Panc1 (cell line): ENCODE data around the gene LRRC46. TPM values are rescaled to one million over a fixed set of nuclear protein-coding genes. Genes with fewer than 3 reads are reported as not detected.

ENCODE experiments used
- ATAC-seq: fragments of 200-7000 bp; cut with Tn5 transposase; 2 replicates; pipeline ENCODE4 v1.9.1; 2020; ENCODE audit warnings: mild to moderate bottlenecking, moderate library complexity
- BruUV-seq: library from RNA; stranded (reverse); fragments of 400-500 nt; replicated peaks from 2 replicates; lab custom pipeline; 2021; lab: Mats Ljungman, UMichigan
- CTCF ChIA-PET: fragments of 300-600 bp; sonication (Branson Sonifier 250); formaldehyde crosslinking; loops from one replicate; lab custom pipeline; 2022; ENCODE audit warnings: antibody characterized with exemption; lab: Charles Lee
- POLR2A ChIA-PET: fragments of 300-600 bp; sonication (Branson Sonifier 250); formaldehyde crosslinking; loops from one replicate; lab custom pipeline; 2022; ENCODE audit warnings: antibody characterized with exemption; lab: Charles Lee
- DNase-seq: peaks from one replicate; pipeline ENCODE4 v3.0.0-alpha.2; 2010; ENCODE audit warnings: low read depth, low spot score
- H3K27ac ChIP-seq: 2 replicates; pipeline ENCODE4 v1.5.1; 2011; ENCODE audit warnings: mild to moderate bottlenecking, low read length, inconsistent platforms
- H3K27me3 ChIP-seq: fragments of 200-500 bp; sonication (Bioruptor generic); 2 replicates; pipeline ENCODE4 v1.6.0; 2014; ENCODE audit warnings: low read length, inconsistent platforms; ENCODE audit not compliant: control insufficient read depth, insufficient read depth
- H3K36me3 ChIP-seq: fragments of 200-500 bp; sonication (Bioruptor generic); 2 replicates; pipeline ENCODE4 v1.5.1; 2014; ENCODE audit warnings: inconsistent platforms, mild to moderate bottlenecking, low read length, moderate library complexity; ENCODE audit not compliant: control insufficient read depth, insufficient read depth
- H3K4me1 ChIP-seq: 2 replicates; pipeline ENCODE4 v1.5.1; 2011; ENCODE audit warnings: inconsistent platforms, mild to moderate bottlenecking, low read length, moderate library complexity; ENCODE audit not compliant: control insufficient read depth, insufficient read depth
- H3K4me3 ChIP-seq, 2 experiments: 2 replicates each; pipeline ENCODE4 v1.5.1; 2011 to 2012; ENCODE audit warnings: low read depth in 2 of 2, low read length in 2 of 2, mild to moderate bottlenecking in 2 of 2, inconsistent platforms in 1 of 2, moderate library complexity in 1 of 2
- H3K9me3 ChIP-seq: fragments of 200-500 bp; sonication (Bioruptor generic); 2 replicates; pipeline ENCODE4 v1.5.1; 2014; ENCODE audit warnings: low read depth, mild to moderate bottlenecking, inconsistent platforms, low read length, moderate library complexity; ENCODE audit not compliant: control insufficient read depth, insufficient read depth
- POLR2AphosphoS5 ChIP-seq: IDR thresholded peaks from 2 replicates; pipeline ENCODE4 v1.6.1; 2012; ENCODE audit warnings: mild to moderate bottlenecking, low read depth, low read length, moderate library complexity
- SIN3A ChIP-seq: IDR thresholded peaks from 2 replicates; pipeline ENCODE4 v1.6.1; 2012; ENCODE audit warnings: low read depth, mild to moderate bottlenecking, low read length, moderate library complexity, borderline replicate concordance; ENCODE audit not compliant: insufficient read depth
- TCF7L2 ChIP-seq: IDR thresholded peaks from 2 replicates; pipeline ENCODE4 v1.6.1; 2011; ENCODE audit warnings: mild to moderate bottlenecking, low read depth, low read length, inconsistent platforms
- in situ Hi-C: cut with HindIII; loops from 2 replicates; pipeline ENCODE4 v1.10.0; 2016; ENCODE audit warnings: low sequenced_read_pairs, low pct_unique_long_range_greater_than_20kb
- intact Hi-C: fragments of 100-400 bp; cut with micrococcal nuclease; formaldehyde crosslinking; loops from one replicate; pipeline ENCODE4 v1.10.0; 2022; ENCODE audit not compliant: unreplicated experiment
- total RNA-seq: library from RNA; stranded (reverse); gene quantifications from one replicate; pipeline ENCODE4 v1.2.1, GENCODE V29; 2021; ENCODE audit not compliant: unreplicated experiment
- TF ChIP-seq, protein P1 (sequence below): fragments of 450-650 bp; IDR thresholded peaks from 2 replicates; pipeline ENCODE4 v1.5.1; 2017; ENCODE audit warnings: mild to moderate bottlenecking
- TF ChIP-seq, protein P2 (sequence below), 2 experiments: IDR thresholded peaks; 2 replicates each; pipeline ENCODE4 v1.6.1; 2011 to 2012; ENCODE audit warnings: low read depth in 2 of 2, control low read depth in 1 of 2, low read length in 1 of 2, mild to moderate bottlenecking in 1 of 2, moderate library complexity in 1 of 2; ENCODE audit not compliant: insufficient read depth in 1 of 2

Gene LRRC46
- total RNA-seq, 1 experiment from 2014 or later = 1.9 TPM

DNA sequence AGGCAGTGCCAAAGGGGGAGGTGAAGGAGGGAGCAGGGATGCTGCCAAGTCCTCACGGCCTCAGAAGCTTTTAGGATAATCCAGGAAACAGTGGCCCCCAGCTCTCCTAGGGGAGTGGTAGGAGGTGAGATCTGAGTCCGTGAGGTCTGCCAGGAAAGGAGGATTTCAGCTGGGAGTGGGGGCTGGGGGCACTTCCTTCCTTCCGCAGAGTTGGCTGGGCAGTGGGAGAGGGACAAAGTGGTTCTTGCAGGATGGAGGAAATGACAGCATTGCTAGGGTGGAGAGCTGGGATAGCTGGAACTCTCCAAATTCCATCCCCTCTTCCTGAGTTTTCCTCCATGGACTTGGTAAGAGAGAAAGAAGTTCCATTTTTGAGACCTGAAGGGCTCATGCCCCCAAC is 24.3 kb downstream of the LRRC46 start:
- no peak overlapping the region for H3K4me3 ChIP-seq
- ChIA-PET POLR2A (interaction anchor here (0.6 kb wide), 1 partner anchor 201 kb away, joined by 9 read pairs; no protein-coding TSS in a partner anchor), CTCF (no interaction called here)
- H3K36me3 ChIP-seq = no peaks in the 10 kb centered on the region
- H3K9me3 ChIP-seq = no peaks in the 10 kb centered on the region
- H3K4me1 ChIP-seq = peaks cover under 1% of the 10 kb centered on the region; the same call in 1 of the 2 replicates
- no TSS peak for BruUV-seq
- no peak for DNase-seq
- H3K27me3 ChIP-seq = peaks cover 22% of the 10 kb centered on the region
- TF ChIP-seq TCF7L2 (no peak), POLR2AphosphoS5 (no peak), SIN3A (no peak)
- TF ChIP-seq, protein P1, sequence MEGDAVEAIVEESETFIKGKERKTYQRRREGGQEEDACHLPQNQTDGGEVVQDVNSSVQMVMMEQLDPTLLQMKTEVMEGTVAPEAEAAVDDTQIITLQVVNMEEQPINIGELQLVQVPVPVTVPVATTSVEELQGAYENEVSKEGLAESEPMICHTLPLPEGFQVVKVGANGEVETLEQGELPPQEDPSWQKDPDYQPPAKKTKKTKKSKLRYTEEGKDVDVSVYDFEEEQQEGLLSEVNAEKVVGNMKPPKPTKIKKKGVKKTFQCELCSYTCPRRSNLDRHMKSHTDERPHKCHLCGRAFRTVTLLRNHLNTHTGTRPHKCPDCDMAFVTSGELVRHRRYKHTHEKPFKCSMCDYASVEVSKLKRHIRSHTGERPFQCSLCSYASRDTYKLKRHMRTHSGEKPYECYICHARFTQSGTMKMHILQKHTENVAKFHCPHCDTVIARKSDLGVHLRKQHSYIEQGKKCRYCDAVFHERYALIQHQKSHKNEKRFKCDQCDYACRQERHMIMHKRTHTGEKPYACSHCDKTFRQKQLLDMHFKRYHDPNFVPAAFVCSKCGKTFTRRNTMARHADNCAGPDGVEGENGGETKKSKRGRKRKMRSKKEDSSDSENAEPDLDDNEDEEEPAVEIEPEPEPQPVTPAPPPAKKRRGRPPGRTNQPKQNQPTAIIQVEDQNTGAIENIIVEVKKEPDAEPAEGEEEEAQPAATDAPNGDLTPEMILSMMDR = no peak
- TF ChIP-seq, protein P2, sequence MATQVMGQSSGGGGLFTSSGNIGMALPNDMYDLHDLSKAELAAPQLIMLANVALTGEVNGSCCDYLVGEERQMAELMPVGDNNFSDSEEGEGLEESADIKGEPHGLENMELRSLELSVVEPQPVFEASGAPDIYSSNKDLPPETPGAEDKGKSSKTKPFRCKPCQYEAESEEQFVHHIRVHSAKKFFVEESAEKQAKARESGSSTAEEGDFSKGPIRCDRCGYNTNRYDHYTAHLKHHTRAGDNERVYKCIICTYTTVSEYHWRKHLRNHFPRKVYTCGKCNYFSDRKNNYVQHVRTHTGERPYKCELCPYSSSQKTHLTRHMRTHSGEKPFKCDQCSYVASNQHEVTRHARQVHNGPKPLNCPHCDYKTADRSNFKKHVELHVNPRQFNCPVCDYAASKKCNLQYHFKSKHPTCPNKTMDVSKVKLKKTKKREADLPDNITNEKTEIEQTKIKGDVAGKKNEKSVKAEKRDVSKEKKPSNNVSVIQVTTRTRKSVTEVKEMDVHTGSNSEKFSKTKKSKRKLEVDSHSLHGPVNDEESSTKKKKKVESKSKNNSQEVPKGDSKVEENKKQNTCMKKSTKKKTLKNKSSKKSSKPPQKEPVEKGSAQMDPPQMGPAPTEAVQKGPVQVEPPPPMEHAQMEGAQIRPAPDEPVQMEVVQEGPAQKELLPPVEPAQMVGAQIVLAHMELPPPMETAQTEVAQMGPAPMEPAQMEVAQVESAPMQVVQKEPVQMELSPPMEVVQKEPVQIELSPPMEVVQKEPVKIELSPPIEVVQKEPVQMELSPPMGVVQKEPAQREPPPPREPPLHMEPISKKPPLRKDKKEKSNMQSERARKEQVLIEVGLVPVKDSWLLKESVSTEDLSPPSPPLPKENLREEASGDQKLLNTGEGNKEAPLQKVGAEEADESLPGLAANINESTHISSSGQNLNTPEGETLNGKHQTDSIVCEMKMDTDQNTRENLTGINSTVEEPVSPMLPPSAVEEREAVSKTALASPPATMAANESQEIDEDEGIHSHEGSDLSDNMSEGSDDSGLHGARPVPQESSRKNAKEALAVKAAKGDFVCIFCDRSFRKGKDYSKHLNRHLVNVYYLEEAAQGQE (IDR thresholded peaks at IDR 0.05; ENCODE audit: insufficient read depth in 1 of 2, low read depth in 2 of 2, low read length in 1 of 2) = no peak
- no peak overlapping the region for H3K27ac ChIP-seq
- in situ Hi-C loops (no loop called here), intact Hi-C loops (no loop called here)
- ATAC-seq = no peak

DNA sequence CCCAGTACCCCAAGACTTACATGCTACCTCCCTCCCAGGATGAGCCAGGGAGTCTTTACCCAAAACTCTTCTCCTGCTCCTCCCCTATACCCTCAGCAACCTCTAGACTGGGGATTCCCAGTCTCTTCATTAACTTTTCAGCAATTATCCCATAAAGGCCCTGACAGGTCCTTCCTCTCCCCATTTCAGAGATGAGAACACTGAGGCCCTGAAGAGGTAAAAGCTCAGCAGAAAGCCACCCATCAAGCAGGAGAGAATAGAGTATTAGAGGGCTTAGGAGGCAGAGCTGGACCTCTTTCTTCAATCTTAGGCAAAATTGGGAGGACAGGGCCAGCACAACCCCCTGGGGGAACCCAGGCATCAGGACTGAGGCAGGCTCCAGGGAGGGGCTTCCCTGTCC is 25.4 kb downstream of the LRRC46 start:
- in situ Hi-C loops (no loop called here), intact Hi-C loops (no loop called here)
- DNase-seq (no peak), ATAC-seq (no peak)
- ChIA-PET POLR2A (no interaction called here), CTCF (no interaction called here)
- Histone ChIP-seq H3K9me3 (no peaks in the 10 kb centered on the region), H3K36me3 (no peaks in the 10 kb centered on the region), H3K4me1 (no peaks in the 10 kb centered on the region), H3K27me3 (peaks cover 22% of the 10 kb centered on the region), H3K27ac (no peak overlapping the region), H3K4me3 (no peak overlapping the region)
- TF ChIP-seq SIN3A (no peak), POLR2AphosphoS5 (no peak), TCF7L2 (no peak)
- TF ChIP-seq, protein P2 (IDR thresholded peaks at IDR 0.05; ENCODE audit: insufficient read depth in 1 of 2, low read depth in 2 of 2, low read length in 1 of 2) = no peak
- TF ChIP-seq, protein P1 = no peak
- BruUV-seq = no TSS peak
